Measurements from ENCODE around the gene OLFML2A. TPM values are rescaled to one million over a fixed set of nuclear protein-coding genes. Genes with fewer than 3 reads are reported as not detected.

The OLFML2A gene
- total RNA-seq, 1 donor = 29.7 TPM

GRCh38 chr9:124749284-124749683 lies 27.6 kb upstream of the OLFML2A start:
- H3K27ac ChIP-seq (ENCODE audit: low read depth, low read length) = no peak overlapping the region
- no peak overlapping the region for H3K4me2 ChIP-seq (ENCODE audit: insufficient read depth, low read length)
- no peaks in the 10 kb centered on the region for H3K79me2 ChIP-seq (ENCODE audit: insufficient read depth, low read length)
- no peak for TF ChIP-seq CTCF (IDR thresholded peaks at IDR 0.05; ENCODE audit: extremely low read depth, low read depth, low read length)
- no peak overlapping the region for H3K4me3 ChIP-seq (ENCODE audit: insufficient read depth, low read length)
- no peaks in the 10 kb centered on the region for H4K20me1 ChIP-seq (ENCODE audit: insufficient read depth, low read length)
- no peaks in the 10 kb centered on the region for H3K9me3 ChIP-seq (ENCODE audit: low read depth, low read length)
- no peak overlapping the region for H2AFZ ChIP-seq (ENCODE audit: low read length)
- no peak for DNase-seq (ENCODE audit: insufficient read length, low spot score, missing footprints)
- H3K27me3 ChIP-seq (ENCODE audit: insufficient read depth, low read length) = no peaks in the 10 kb centered on the region
- peaks cover 13% of the 10 kb centered on the region for H3K4me1 ChIP-seq (ENCODE audit: insufficient read depth, low read length)
- H3K36me3 ChIP-seq (ENCODE audit: insufficient read depth, low read length) = no peaks in the 10 kb centered on the region

GRCh38 chr9:124749781-124750180 lies 27.2 kb upstream of the OLFML2A start:
- no peaks in the 10 kb centered on the region for H3K27me3 ChIP-seq (ENCODE audit: insufficient read depth, low read length)
- no peaks in the 10 kb centered on the region for H4K20me1 ChIP-seq (ENCODE audit: insufficient read depth, low read length)
- peak; percentile 51 for DNase-seq (ENCODE audit: insufficient read length, low spot score, missing footprints)
- no peak for TF ChIP-seq CTCF (IDR thresholded peaks at IDR 0.05; ENCODE audit: extremely low read depth, low read depth, low read length)
- H2AFZ ChIP-seq (ENCODE audit: low read length) = no peak overlapping the region
- no peaks in the 10 kb centered on the region for H3K79me2 ChIP-seq (ENCODE audit: insufficient read depth, low read length)
- H3K4me2 ChIP-seq (ENCODE audit: insufficient read depth, low read length) = no peak overlapping the region
- no peaks in the 10 kb centered on the region for H3K36me3 ChIP-seq (ENCODE audit: insufficient read depth, low read length)
- no peaks in the 10 kb centered on the region for H3K9me3 ChIP-seq (ENCODE audit: low read depth, low read length)
- H3K27ac ChIP-seq (ENCODE audit: low read depth, low read length) = no peak overlapping the region
- H3K4me1 ChIP-seq (ENCODE audit: insufficient read depth, low read length) = peaks cover 13% of the 10 kb centered on the region
- H3K4me3 ChIP-seq (ENCODE audit: insufficient read depth, low read length) = no peak overlapping the region

- Histone ChIP-seq H3K79me2 (ENCODE audit: insufficient read depth, low read length) (no peaks in the 10 kb centered on the region), H2AFZ (ENCODE audit: low read length) (no peak overlapping the region), H3K27me3 (ENCODE audit: insufficient read depth, low read length) (peaks cover 30% of the 10 kb centered on the region), H3K9me3 (ENCODE audit: low read depth, low read length) (no peaks in the 10 kb centered on the region), H3K4me1 (ENCODE audit: insufficient read depth, low read length) (peaks cover 13% of the 10 kb centered on the region), H3K27ac (ENCODE audit: low read depth, low read length) (no peak overlapping the region), H3K36me3 (ENCODE audit: insufficient read depth, low read length) (no peaks in the 10 kb centered on the region), H3K4me2 (ENCODE audit: insufficient read depth, low read length) (no peak overlapping the region), H3K4me3 (ENCODE audit: insufficient read depth, low read length) (no peak overlapping the region), H4K20me1 (ENCODE audit: insufficient read depth, low read length) (no peaks in the 10 kb centered on the region)
- peak; percentile 57 for DNase-seq (ENCODE audit: insufficient read length, low spot score, missing footprints)
- no peak for TF ChIP-seq CTCF (IDR thresholded peaks at IDR 0.05; ENCODE audit: extremely low read depth, low read depth, low read length)
Observed at GRCh38 chr9:124752967-124753366, 24.0 kb upstream of the OLFML2A start.

GRCh38 chr9:124754289-124754688 lies 22.6 kb upstream of the OLFML2A start:
- Histone ChIP-seq H3K4me3 (ENCODE audit: insufficient read depth, low read length) (no peak overlapping the region), H3K36me3 (ENCODE audit: insufficient read depth, low read length) (no peaks in the 10 kb centered on the region), H3K4me1 (ENCODE audit: insufficient read depth, low read length) (peaks cover 13% of the 10 kb centered on the region), H3K4me2 (ENCODE audit: insufficient read depth, low read length) (no peak overlapping the region), H3K27me3 (ENCODE audit: insufficient read depth, low read length) (peaks cover 43% of the 10 kb centered on the region), H4K20me1 (ENCODE audit: insufficient read depth, low read length) (no peaks in the 10 kb centered on the region), H3K9me3 (ENCODE audit: low read depth, low read length) (no peaks in the 10 kb centered on the region), H3K27ac (ENCODE audit: low read depth, low read length) (no peak overlapping the region), H2AFZ (ENCODE audit: low read length) (no peak overlapping the region), H3K79me2 (ENCODE audit: insufficient read depth, low read length) (no peaks in the 10 kb centered on the region)
- TF ChIP-seq CTCF (IDR thresholded peaks at IDR 0.05; ENCODE audit: extremely low read depth, low read depth, low read length) = peak; percentile 62
- DNase-seq (ENCODE audit: insufficient read length, low spot score, missing footprints) = peak; percentile 61
